Neuronal stem cell (in vitro differentiated cells): ENCODE data around the gene NIPSNAP3A.

Source experiments
- DNase-seq: peaks from one replicate; pipeline ENCODE4 v3.0.0-alpha.2; 2013; ENCODE audit warnings: low spot score
- H2AFZ ChIP-seq: one replicate; pipeline ENCODE4 v1.6.1; 2013; ENCODE audit warnings: mild to moderate bottlenecking, low read length, inconsistent platforms
- H2AK5ac ChIP-seq: 2 replicates; pipeline ENCODE4 v1.6.1; 2013; ENCODE audit warnings: low read depth, mild to moderate bottlenecking, inconsistent platforms, low read length, moderate library complexity, mixed read lengths
- H2BK120ac ChIP-seq: 2 replicates; pipeline ENCODE4 v1.6.1; 2013; ENCODE audit warnings: low read depth, mild to moderate bottlenecking, inconsistent platforms, low read length, moderate library complexity, mixed read lengths
- H2BK12ac ChIP-seq: one replicate; pipeline ENCODE4 v1.6.1; 2013; ENCODE audit warnings: low read length, inconsistent platforms
- H2BK15ac ChIP-seq: 2 replicates; pipeline ENCODE4 v1.6.1; 2013; ENCODE audit warnings: mild to moderate bottlenecking, low read length, inconsistent platforms, mixed read lengths
- H2BK5ac ChIP-seq: one replicate; pipeline ENCODE4 v1.6.1; 2013; ENCODE audit warnings: inconsistent platforms, mild to moderate bottlenecking, low read length, moderate library complexity
- H3K14ac ChIP-seq: one replicate; pipeline ENCODE4 v1.6.1; 2013; ENCODE audit warnings: low read length, inconsistent platforms
- H3K18ac ChIP-seq: 2 replicates; pipeline ENCODE4 v1.6.1; 2013; ENCODE audit warnings: low read length, inconsistent platforms
- H3K23ac ChIP-seq: 2 replicates; pipeline ENCODE4 v1.6.1; 2013; ENCODE audit warnings: low read depth, mild to moderate bottlenecking, mixed read lengths, low read length, inconsistent platforms; ENCODE audit not compliant: poor library complexity
- H3K27ac ChIP-seq: replicated peaks from 3 replicates; pipeline ENCODE4 v1.5.1; 2013; ENCODE audit warnings: low read length, inconsistent platforms
- H3K27me3 ChIP-seq, 3 experiments: 2 replicates each; pipeline ENCODE4 v1.6.1; 2013; ENCODE audit warnings: low read length in 3 of 3, mild to moderate bottlenecking in 2 of 3, inconsistent platforms in 1 of 3, low read depth in 1 of 3, mixed read lengths in 1 of 3, moderate library complexity in 1 of 3; ENCODE audit not compliant: control insufficient read depth in 3 of 3, insufficient read depth in 3 of 3
- H3K36me3 ChIP-seq, 2 donors: replicated peaks in 1 of 2; 2 replicates each; pipeline ENCODE4 v1.6.1; 2013; ENCODE audit warnings: low read length in 2 of 2; ENCODE audit not compliant: control insufficient read depth in 2 of 2, insufficient read depth in 2 of 2
- H3K4ac ChIP-seq: 2 replicates; pipeline ENCODE4 v1.6.1; 2013; ENCODE audit warnings: inconsistent platforms, mild to moderate bottlenecking, low read length, moderate library complexity
- H3K4me1 ChIP-seq, 2 donors: 1 replicate in 1 of 2; 2 replicates in 1 of 2; pipeline ENCODE4 v1.6.1; 2013; ENCODE audit warnings: low read length in 2 of 2, low read depth in 1 of 2; ENCODE audit not compliant: control insufficient read depth in 2 of 2, insufficient read depth in 1 of 2
- H3K4me2 ChIP-seq: one replicate; pipeline ENCODE4 v1.6.1; 2013; ENCODE audit warnings: mild to moderate bottlenecking, low read length, inconsistent platforms; ENCODE audit not compliant: insufficient read depth, poor library complexity, severe bottlenecking
- H3K4me3 ChIP-seq, 2 donors: 2 replicates each; pipeline ENCODE4 v1.5.1; 2013; ENCODE audit warnings: low read length in 2 of 2, mild to moderate bottlenecking in 2 of 2, inconsistent platforms in 1 of 2, moderate library complexity in 1 of 2
- H3K79me1 ChIP-seq: one replicate; pipeline ENCODE4 v1.6.1; 2013; ENCODE audit warnings: low read depth, mild to moderate bottlenecking, inconsistent platforms, low read length, moderate library complexity
- H3K9ac ChIP-seq: one replicate; pipeline ENCODE4 v1.6.1; 2013; ENCODE audit warnings: mild to moderate bottlenecking, low read depth, low read length, inconsistent platforms; ENCODE audit not compliant: poor library complexity
- H3K9me3 ChIP-seq, 2 donors: replicated peaks in 1 of 2; 2 replicates each; pipeline versions ENCODE3 to v1.6.1; 2013; ENCODE audit warnings: low read length in 2 of 2, mild to moderate bottlenecking in 2 of 2, inconsistent platforms in 1 of 2, low read depth in 1 of 2, mixed read lengths in 1 of 2, moderate library complexity in 1 of 2; ENCODE audit not compliant: control insufficient read depth in 2 of 2, insufficient read depth in 1 of 2
- H4K8ac ChIP-seq: one replicate; pipeline ENCODE4 v1.6.1; 2013; ENCODE audit warnings: low read depth, mild to moderate bottlenecking, inconsistent platforms, low read length, moderate library complexity
- H4K91ac ChIP-seq: one replicate; pipeline ENCODE4 v1.6.1; 2013; ENCODE audit warnings: low read length, low read depth, mild to moderate bottlenecking, inconsistent platforms; ENCODE audit not compliant: poor library complexity
- WGBS, 2 donors: extraction: QIAGEN DNeasy Blood & Tissue Kit; methylation state at CpG; one replicate each; pipeline ENCODE4 v1.1.7; 2013; ENCODE audit warnings: missing lambda C conversion rate in 2 of 2, mixed read lengths in 1 of 2; ENCODE audit not compliant: insufficient read length in 2 of 2, insufficient replicate concordance in 1 of 2; ENCODE audit errors: extremely low coverage in 2 of 2; 5-methylcytosine and 5-hydroxymethylcytosine counted together

The NIPSNAP3A gene

GRCh38 chr9:104795082-104795481 is 47.6 kb downstream of the NIPSNAP3A start:
- Histone ChIP-seq H2BK12ac (no peak overlapping the region), H3K18ac (no peak overlapping the region), H2BK15ac (no peak overlapping the region), H3K4ac (no peak overlapping the region), H4K8ac (no peak overlapping the region), H3K9me3 (no peaks in the 10 kb centered on the region), H3K4me1 (peaks cover 0 to 1% of the 10 kb centered on the region in 2 donors), H3K9ac (no peak overlapping the region), H3K23ac (no peak overlapping the region), H3K27ac (no peak overlapping the region), H2BK120ac (no peak overlapping the region), H3K4me2 (no peak overlapping the region), H2AK5ac (no peak overlapping the region), H3K79me1 (no peaks in the 10 kb centered on the region), H2AFZ (no peak overlapping the region), H3K27me3 (no peaks in the 10 kb centered on the region), H3K36me3 (peaks cover 44 to 100% of the 10 kb centered on the region in 2 donors), H4K91ac (no peak overlapping the region), H2BK5ac (no peak overlapping the region), H3K4me3 (no peak overlapping the region), H3K14ac (no peak overlapping the region)
- no peak for DNase-seq
- whole genome bisulfite sequencing, 2 donors = no CpG with 5 or more reads among the region's 1 CpG

GRCh38 chr9:104795857-104796256 is 48.4 kb downstream of the NIPSNAP3A start:
- Histone ChIP-seq H3K9me3 (no peaks in the 10 kb centered on the region), H3K4me1 (peaks cover 0 to 1% of the 10 kb centered on the region in 2 donors), H3K4me2 (no peak overlapping the region), H4K8ac (no peak overlapping the region), H4K91ac (no peak overlapping the region), H3K27me3 (no peaks in the 10 kb centered on the region), H2AK5ac (no peak overlapping the region), H3K4me3 (no peak overlapping the region), H3K23ac (no peak overlapping the region), H2AFZ (no peak overlapping the region), H3K4ac (no peak overlapping the region), H3K9ac (no peak overlapping the region), H3K14ac (no peak overlapping the region), H3K27ac (no peak overlapping the region), H2BK15ac (no peak overlapping the region), H2BK12ac (no peak overlapping the region), H3K18ac (no peak overlapping the region), H3K36me3 (peaks cover 51 to 100% of the 10 kb centered on the region in 2 donors), H3K79me1 (no peaks in the 10 kb centered on the region), H2BK120ac (no peak overlapping the region), H2BK5ac (no peak overlapping the region)
- no CpG with 5 or more reads among the region's 3 CpGs for WGBS, 2 donors
- DNase-seq = no peak

GRCh38 chr9:104798209-104798995 is 50.9 kb downstream of the NIPSNAP3A start:
- no peak overlapping the region for H3K4ac ChIP-seq
- H3K9me3 ChIP-seq = no peaks in the 10 kb centered on the region
- no peak overlapping the region for H2AFZ ChIP-seq
- H4K8ac ChIP-seq = no peak overlapping the region
- H3K4me1 ChIP-seq = peaks cover 0 to 1% of the 10 kb centered on the region in 2 donors
- no peak overlapping the region for H3K18ac ChIP-seq
- H3K27ac ChIP-seq = no peak overlapping the region
- no peak overlapping the region for H3K4me2 ChIP-seq
- no peak overlapping the region for H3K4me3 ChIP-seq
- H3K9ac ChIP-seq = no peak overlapping the region
- no peak overlapping the region for H3K14ac ChIP-seq
- H3K36me3 ChIP-seq = peaks cover 58 to 99% of the 10 kb centered on the region in 2 donors
- WGBS, 2 donors = no CpG with 5 or more reads among the region's 5 CpGs
- H2BK15ac ChIP-seq = no peak overlapping the region
- H3K27me3 ChIP-seq = no peaks in the 10 kb centered on the region
- H2BK5ac ChIP-seq = no peak overlapping the region
- no peak overlapping the region for H4K91ac ChIP-seq
- H2BK120ac ChIP-seq = no peak overlapping the region
- H2BK12ac ChIP-seq = no peak overlapping the region
- H2AK5ac ChIP-seq = no peak overlapping the region
- DNase-seq = no peak
- H3K79me1 ChIP-seq = no peaks in the 10 kb centered on the region
- H3K23ac ChIP-seq = no peak overlapping the region

GRCh38 chr9:104800068-104800785 is 52.7 kb downstream of the NIPSNAP3A start:
- peaks cover 0 to 1% of the 10 kb centered on the region in 2 donors for H3K4me1 ChIP-seq
- no peaks in the 10 kb centered on the region for H3K9me3 ChIP-seq
- no peak overlapping the region for H2AFZ ChIP-seq
- H3K18ac ChIP-seq = no peak overlapping the region
- H3K23ac ChIP-seq = no peak overlapping the region
- no peak for DNase-seq
- no peak overlapping the region for H2BK120ac ChIP-seq
- no peak overlapping the region for H2BK15ac ChIP-seq
- no peak overlapping the region for H3K14ac ChIP-seq
- H4K8ac ChIP-seq = no peak overlapping the region
- no CpG with 5 or more reads among the region's 7 CpGs for WGBS, 2 donors
- no peaks in the 10 kb centered on the region for H3K27me3 ChIP-seq
- H3K4ac ChIP-seq = no peak overlapping the region
- H3K79me1 ChIP-seq = no peaks in the 10 kb centered on the region
- no peak overlapping the region for H3K4me3 ChIP-seq
- H2BK12ac ChIP-seq = no peak overlapping the region
- H3K9ac ChIP-seq = no peak overlapping the region
- H2BK5ac ChIP-seq = no peak overlapping the region
- no peak overlapping the region for H4K91ac ChIP-seq
- no peak overlapping the region for H3K4me2 ChIP-seq
- no peak overlapping the region for H3K27ac ChIP-seq
- peaks cover 52 to 98% of the 10 kb centered on the region in 2 donors for H3K36me3 ChIP-seq
- no peak overlapping the region for H2AK5ac ChIP-seq
